IMR-90 (cell line): ENCODE results near the gene CFAP221. TPM values are rescaled to one million over a fixed set of nuclear protein-coding genes. Genes with fewer than 3 reads are reported as not detected.

ENCODE experiments used
- ATAC-seq: fragments of 200-7000 bp; cut with Tn5 transposase; 2 replicates; pipeline ENCODE4 v1.9.1; 2020; ENCODE audit warnings: low read depth, mild to moderate bottlenecking, moderate library complexity
- BruUV-seq: library from RNA; stranded (reverse); fragments of 400-500 nt; replicated peaks from 2 replicates; lab custom pipeline; 2021; lab: Mats Ljungman, UMichigan
- CTCF ChIA-PET: fragments of 300-600 bp; formaldehyde crosslinking; extraction: SDS; loops from one replicate; lab custom pipeline; 2021; ENCODE audit warnings: antibody characterized with exemption; lab: Yijun Ruan, JAX
- POLR2A ChIA-PET: fragments of 300-600 bp; sonication (Branson Sonifier 250); formaldehyde crosslinking; loops from one replicate; lab custom pipeline; 2022; ENCODE audit warnings: antibody characterized with exemption; ENCODE audit not compliant: unreplicated experiment; lab: Charles Lee
- DNase-seq: peaks from one replicate; pipeline ENCODE4 v3.0.0; 2013
- H2AFZ ChIP-seq: replicated peaks from 2 replicates; pipeline ENCODE3; 2013; ENCODE audit warnings: low read length, mild to moderate bottlenecking; ENCODE audit not compliant: poor library complexity
- H2AK5ac ChIP-seq: 2 replicates; pipeline ENCODE4 v1.6.1; 2013; ENCODE audit warnings: low read depth, low read length, inconsistent platforms
- H2AK9ac ChIP-seq: replicated peaks from 2 replicates; pipeline ENCODE3; 2013; ENCODE audit warnings: mild to moderate bottlenecking, low read depth, low read length, moderate library complexity; ENCODE audit not compliant: poor library complexity
- H2BK120ac ChIP-seq: 2 replicates; pipeline ENCODE4 v1.6.1; 2013; ENCODE audit warnings: low read depth, low read length, inconsistent platforms
- H2BK15ac ChIP-seq: 3 replicates; pipeline ENCODE4 v1.6.1; 2013; ENCODE audit warnings: low read depth, low read length, inconsistent platforms
- H2BK20ac ChIP-seq: 2 replicates; pipeline ENCODE4 v1.6.1; 2013; ENCODE audit warnings: low read depth, mild to moderate bottlenecking, inconsistent platforms, low read length, moderate library complexity
- H2BK5ac ChIP-seq: 2 replicates; pipeline ENCODE4 v1.6.1; 2013; ENCODE audit warnings: mild to moderate bottlenecking, low read depth, low read length, inconsistent platforms; ENCODE audit not compliant: poor library complexity, severe bottlenecking
- H3K14ac ChIP-seq: replicated peaks from 2 replicates; pipeline ENCODE4 v1.6.1; 2013; ENCODE audit warnings: low read depth, low read length, inconsistent platforms
- H3K18ac ChIP-seq: 2 replicates; pipeline ENCODE4 v1.6.1; 2013; ENCODE audit warnings: low read depth, low read length, control low read depth
- H3K23ac ChIP-seq: 2 replicates; pipeline ENCODE4 v1.6.1; 2013; ENCODE audit warnings: low read depth, low read length, inconsistent platforms
- H3K27ac ChIP-seq: 2 replicates; pipeline ENCODE4 v1.5.1; 2013; ENCODE audit warnings: mild to moderate bottlenecking, control low read depth, low read length; ENCODE audit not compliant: insufficient read depth
- H3K27me3 ChIP-seq: 2 replicates; pipeline ENCODE4 v1.6.1; 2013; ENCODE audit warnings: low read length; ENCODE audit not compliant: control insufficient read depth, insufficient read depth
- H3K36me3 ChIP-seq: 2 replicates; pipeline ENCODE4 v1.6.1; 2013; ENCODE audit warnings: low read length, mixed read lengths; ENCODE audit not compliant: control insufficient read depth, insufficient read depth
- H3K4ac ChIP-seq: 2 replicates; pipeline ENCODE4 v1.6.1; 2013; ENCODE audit warnings: low read depth, low read length, inconsistent platforms
- H3K4me1 ChIP-seq: 2 replicates; pipeline ENCODE4 v1.6.1; 2013; ENCODE audit warnings: low read length, mixed read lengths; ENCODE audit not compliant: control insufficient read depth, insufficient read depth
- H3K4me2 ChIP-seq: 2 replicates; pipeline ENCODE4 v1.6.1; 2013; ENCODE audit warnings: low read depth, mild to moderate bottlenecking, control low read depth, low read length, moderate library complexity
- H3K4me3 ChIP-seq: 2 replicates; pipeline ENCODE4 v1.5.1; 2013; ENCODE audit warnings: low read depth, mild to moderate bottlenecking, control low read depth, low read length, moderate library complexity; ENCODE audit not compliant: insufficient read depth
- H3K56ac ChIP-seq: 2 replicates; pipeline ENCODE4 v1.6.1; 2013; ENCODE audit warnings: low read length, inconsistent platforms; ENCODE audit not compliant: insufficient read depth; ENCODE audit errors: extremely low read depth
- H3K79me1 ChIP-seq, 2 experiments: 2 replicates each; pipeline ENCODE4 v1.6.1; 2013; ENCODE audit warnings: low read length in 2 of 2, inconsistent platforms in 1 of 2, low read depth in 1 of 2
- H3K9ac ChIP-seq: 2 replicates; pipeline ENCODE4 v1.6.1; 2013; ENCODE audit warnings: low read depth, low read length, control low read depth
- H3K9me1 ChIP-seq: 2 replicates; pipeline ENCODE4 v1.6.1; 2013; ENCODE audit warnings: low read length, inconsistent platforms; ENCODE audit not compliant: insufficient read depth
- H3K9me3 ChIP-seq: 2 replicates; pipeline ENCODE4 v1.6.1; 2013; ENCODE audit warnings: low read length; ENCODE audit not compliant: control insufficient read depth, insufficient read depth
- H4K20me1 ChIP-seq: 2 replicates; pipeline ENCODE4 v1.6.1; 2013; ENCODE audit warnings: low read length, inconsistent platforms; ENCODE audit not compliant: insufficient read depth
- H4K5ac ChIP-seq: 2 replicates; pipeline ENCODE4 v1.6.1; 2013; ENCODE audit warnings: mild to moderate bottlenecking, low read depth, low read length, control low read depth
- H4K8ac ChIP-seq, 2 experiments: 2 replicates each; pipeline ENCODE4 v1.6.1; 2013; ENCODE audit warnings: low read depth in 2 of 2, low read length in 2 of 2, control low read depth in 1 of 2, inconsistent platforms in 1 of 2
- H4K91ac ChIP-seq: 2 replicates; pipeline ENCODE4 v1.6.1; 2013; ENCODE audit warnings: low read depth, low read length, inconsistent platforms; ENCODE audit not compliant: insufficient read depth
- CHD1 ChIP-seq: IDR thresholded peaks from 2 replicates; pipeline ENCODE4 v1.6.1; 2012; ENCODE audit warnings: low read depth, low read length, improper control_type of control experiment
- CTCF ChIP-seq: conservative IDR thresholded peaks from 2 replicates; pipeline ENCODE4 v1.5.1; 2012; ENCODE audit warnings: mild to moderate bottlenecking, low read depth, low read length, improper control_type of control experiment
- ELK1 ChIP-seq: fragments of 150-350 bp; IDR thresholded peaks from 2 replicates; pipeline ENCODE4 v1.6.1; 2016; ENCODE audit warnings: low read depth, mild to moderate bottlenecking, low read length, moderate library complexity, borderline replicate concordance
- MAZ ChIP-seq: IDR thresholded peaks from 2 replicates; pipeline ENCODE4 v1.6.1; 2012; ENCODE audit warnings: low read depth, mild to moderate bottlenecking, low read length, improper control_type of control experiment, moderate library complexity, borderline replicate concordance
- MXI1 ChIP-seq: IDR thresholded peaks from 2 replicates; pipeline ENCODE4 v1.6.1; 2012; ENCODE audit warnings: low read depth, mild to moderate bottlenecking, low read length, moderate library complexity, borderline replicate concordance
- POLR2A ChIP-seq: IDR thresholded peaks from 2 replicates; pipeline ENCODE4 v1.6.1; 2012; ENCODE audit warnings: mild to moderate bottlenecking, low read depth, low read length
- RCOR1 ChIP-seq: IDR thresholded peaks from 2 replicates; pipeline ENCODE4 v1.6.1; 2012; ENCODE audit warnings: mild to moderate bottlenecking, low read length, improper control_type of control experiment; ENCODE audit not compliant: insufficient replicate concordance
- SMC3 ChIP-seq: fragments of 150-350 bp; IDR thresholded peaks from 2 replicates; pipeline ENCODE4 v1.6.1; 2016; ENCODE audit warnings: low read depth, mild to moderate bottlenecking, antibody characterized with exemption, low read length, moderate library complexity
- WGBS, 2 experiments: methylation state at CpG; one replicate each; pipeline versions ENCODE4 v1.1.5 to v1.1.7; 2013; ENCODE audit warnings: missing lambda C conversion rate in 2 of 2; ENCODE audit not compliant: insufficient read length in 1 of 2; ENCODE audit errors: extremely low coverage in 2 of 2; 5-methylcytosine and 5-hydroxymethylcytosine counted together
- dilution Hi-C: fragments of 300-500 bp; cut with HindIII; formaldehyde crosslinking; loops from one replicate; pipeline ENCODE4 v1.14.3; 2018; ENCODE audit warnings: low sequenced_read_pairs; ENCODE audit not compliant: unreplicated experiment
- in situ Hi-C: fragments of 300-500 bp; cut with MboI; formaldehyde crosslinking; loops from 3 replicates; pipeline ENCODE4 v1.14.3; 2019; ENCODE audit warnings: low sequenced_read_pairs, inconsistent platforms, mixed read lengths
- intact Hi-C: fragments of 100-400 bp; cut with micrococcal nuclease; formaldehyde crosslinking; loops from 2 replicates; pipeline ENCODE4 v1.10.0; 2022
- polyA plus RNA-seq, 3 experiments: library from polyadenylated mRNA; depleted of rRNA; stranded (reverse); fragments of >200 nt; gene quantifications; 2 replicates each; pipeline ENCODE4 v1.2.3, GENCODE V29; 2012; ENCODE audit warnings: low replicate concordance in 1 of 3
- total RNA-seq: library from RNA; depleted of rRNA; stranded (reverse); fragments of >200 nt; gene quantifications from 2 replicates; pipeline ENCODE4 v1.2.3, GENCODE V29; 2012

CFAP221 gene
- total and polyA plus RNA-seq, 2 of the 4 experiments (the other 2 are of a cell fraction), result not detected

- ChIA-PET POLR2A (no interaction called here), CTCF (no interaction called here)
- ATAC-seq (no peak), DNase-seq (no peak)
- Histone ChIP-seq H2BK5ac (no peak overlapping the region), H3K23ac (no peak overlapping the region), H3K36me3 (no peaks in the 10 kb centered on the region), H3K9me3 (no peaks in the 10 kb centered on the region), H3K4me1 (peaks cover 6% of the 10 kb centered on the region), H2BK15ac (no peak overlapping the region), H2AK5ac (no peak overlapping the region), H3K4ac (no peak overlapping the region), H3K9ac (no peak overlapping the region), H3K27me3 (peaks cover 34% of the 10 kb centered on the region), H4K20me1 (no peaks in the 10 kb centered on the region), H3K56ac (no peak overlapping the region), H2BK120ac (no peak overlapping the region), H4K8ac (no peak overlapping the region), H4K5ac (no peak overlapping the region), H3K4me2 (no peak overlapping the region), H3K79me1 (no peaks in the 10 kb centered on the region), H2AK9ac (no peak overlapping the region), H2BK20ac (no peak overlapping the region), H3K4me3 (no peak overlapping the region), H3K27ac (no peak overlapping the region), H3K18ac (no peak overlapping the region), H3K9me1 (peaks cover under 1% of the 10 kb centered on the region; the same call in 1 of the 2 replicates), H4K91ac (no peak overlapping the region), H2AFZ (no peak overlapping the region), H3K14ac (no peak overlapping the region)
- intact Hi-C loops, result no loop called here
- dilution Hi-C loops, result no loop called here
- WGBS, 2 experiments, result 83% methylated on average over 1 of the region's 15 CpGs; no CpG with 5 or more reads in 1 of the 2 experiments
- in situ Hi-C loops, result loop anchor here (5.0 kb wide), 1 partner anchor 483 kb away; no protein-coding TSS in a partner anchor
- BruUV-seq, result no TSS peak
- TF ChIP-seq RCOR1, result no peak
- TF ChIP-seq SMC3, result no peak
- TF ChIP-seq MXI1, result no peak
- no peak for TF ChIP-seq CHD1
- no peak for TF ChIP-seq POLR2A
- TF ChIP-seq ELK1, result no peak
- no peak for TF ChIP-seq MAZ
- TF ChIP-seq CTCF, result no peak
Observed at GRCh38 chr2:119699016-119699606, 154.9 kb downstream of the CFAP221 start.
